ENCODE data around the gene SHCBP1L.

SHCBP1L gene

GRCh38 chr1:182888736-182889531 is 64.0 kb downstream of the SHCBP1L start:
- no peak for DNase-seq

GRCh38 chr1:182886985-182887384 is 66.0 kb downstream of the SHCBP1L start:
- no peak for DNase-seq

GRCh38 chr1:182885591-182885990 is 67.4 kb downstream of the SHCBP1L start:
- DNase-seq, result no peak

- no peak for DNase-seq
Measured at GRCh38 chr1:182884872-182885271, 68.1 kb downstream of the SHCBP1L start.

GRCh38 chr1:182877842-182878241 is 75.1 kb downstream of the SHCBP1L start:
- no peak for DNase-seq

- DNase-seq, result no peak
Measured at GRCh38 chr1:182877331-182877730, 75.6 kb downstream of the SHCBP1L start.

GRCh38 chr1:182875889-182876288 is 77.1 kb downstream of the SHCBP1L start:
- no peak for DNase-seq

GRCh38 chr1:182872881-182873280 is 80.1 kb downstream of the SHCBP1L start:
- no peak for DNase-seq

GRCh38 chr1:182869241-182869666 is 83.7 kb downstream of the SHCBP1L start:
- no peak for DNase-seq

GRCh38 chr1:182867861-182868260 is 85.1 kb downstream of the SHCBP1L start:
- DNase-seq, result no peak

GRCh38 chr1:182863940-182864339 is 89.0 kb downstream of the SHCBP1L start:
- no peak for DNase-seq

- DNase-seq, result no peak
Measured at GRCh38 chr1:182862827-182863226, 90.1 kb downstream of the SHCBP1L start.

- DNase-seq, result no peak
Measured at GRCh38 chr1:182861994-182862393, 91.0 kb downstream of the SHCBP1L start.

- no peak for DNase-seq
Measured at GRCh38 chr1:182860658-182861057, 92.3 kb downstream of the SHCBP1L start.

- no peak for DNase-seq
Measured at GRCh38 chr1:182857212-182857611, 95.8 kb downstream of the SHCBP1L start.

GRCh38 chr1:182855911-182856310 is 97.1 kb downstream of the SHCBP1L start:
- DNase-seq, result no peak

- DNase-seq, result no peak
Measured at GRCh38 chr1:182851825-182852224, 101.1 kb downstream of the SHCBP1L start.

GRCh38 chr1:182850319-182850718 is 102.6 kb downstream of the SHCBP1L start:
- no peak for DNase-seq

Data from CD4-positive, alpha-beta T cell treated with Interleukin-12 subunit alpha and Interleukin-12 subunit beta, for 1 hour (primary cell).